ENCODE results near the gene ADM2. TPM values are rescaled to one million over a fixed set of nuclear protein-coding genes. Genes with fewer than 3 reads are reported as not detected.

ADM2 gene
- total RNA-seq, 4 donors from 2014 or later, result under 0.01 TPM; not detected in 3

DNA sequence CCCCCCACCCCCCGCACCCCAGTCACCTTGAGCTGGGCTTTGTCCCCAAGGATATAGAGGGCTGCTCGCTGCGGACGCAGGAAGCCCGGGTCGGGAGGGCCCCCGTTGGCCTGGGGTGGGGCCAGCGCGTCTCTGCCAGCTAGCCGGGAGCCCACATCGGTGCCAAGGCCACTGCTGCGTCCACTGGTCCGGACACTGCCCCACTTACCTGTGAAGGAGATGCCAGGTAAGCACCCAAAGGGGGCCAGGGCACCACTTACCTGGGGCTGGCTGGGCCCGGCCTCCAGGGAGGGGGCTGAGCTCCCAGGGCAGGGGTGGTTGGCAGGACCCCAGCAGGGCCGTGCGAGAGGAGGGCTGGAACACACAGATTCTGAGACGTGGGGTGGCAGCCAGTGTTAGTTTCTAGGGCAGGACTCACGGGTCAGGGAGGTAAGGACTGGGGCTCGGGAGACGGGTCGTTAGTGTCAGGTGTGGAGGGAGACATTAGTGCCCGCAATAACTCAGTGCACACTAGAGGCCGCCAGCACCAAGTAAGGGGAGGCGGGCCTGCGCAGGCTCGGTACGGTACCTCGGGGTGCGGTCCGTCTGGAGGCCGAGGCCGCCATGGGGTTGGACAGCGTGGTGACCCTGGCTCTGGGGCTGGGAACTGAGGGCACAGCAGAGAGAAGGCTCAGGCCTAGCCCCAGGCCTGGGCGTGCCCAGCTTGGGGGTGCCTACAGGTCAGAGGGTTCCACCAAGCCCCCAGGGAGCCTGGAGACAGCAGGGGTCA, 24.7 kb upstream of the ADM2 start:
- Histone ChIP-seq H3K27ac (replicated peaks in 1 of 4) (no peak overlapping the region), H3K4me3 (no peak overlapping the region), H3K27me3 (no peaks in the 10 kb centered on the region), H3K4me1 (no peaks in the 10 kb centered on the region), H3K9me3 (no peaks in the 10 kb centered on the region), H3K36me3 (peaks cover 76 to 92% (median 82%) of the 10 kb centered on the region in 4 donors)
- 86% methylated on average over 18 of the region's 34 CpGs for WGBS
- TF ChIP-seq, protein P1, sequence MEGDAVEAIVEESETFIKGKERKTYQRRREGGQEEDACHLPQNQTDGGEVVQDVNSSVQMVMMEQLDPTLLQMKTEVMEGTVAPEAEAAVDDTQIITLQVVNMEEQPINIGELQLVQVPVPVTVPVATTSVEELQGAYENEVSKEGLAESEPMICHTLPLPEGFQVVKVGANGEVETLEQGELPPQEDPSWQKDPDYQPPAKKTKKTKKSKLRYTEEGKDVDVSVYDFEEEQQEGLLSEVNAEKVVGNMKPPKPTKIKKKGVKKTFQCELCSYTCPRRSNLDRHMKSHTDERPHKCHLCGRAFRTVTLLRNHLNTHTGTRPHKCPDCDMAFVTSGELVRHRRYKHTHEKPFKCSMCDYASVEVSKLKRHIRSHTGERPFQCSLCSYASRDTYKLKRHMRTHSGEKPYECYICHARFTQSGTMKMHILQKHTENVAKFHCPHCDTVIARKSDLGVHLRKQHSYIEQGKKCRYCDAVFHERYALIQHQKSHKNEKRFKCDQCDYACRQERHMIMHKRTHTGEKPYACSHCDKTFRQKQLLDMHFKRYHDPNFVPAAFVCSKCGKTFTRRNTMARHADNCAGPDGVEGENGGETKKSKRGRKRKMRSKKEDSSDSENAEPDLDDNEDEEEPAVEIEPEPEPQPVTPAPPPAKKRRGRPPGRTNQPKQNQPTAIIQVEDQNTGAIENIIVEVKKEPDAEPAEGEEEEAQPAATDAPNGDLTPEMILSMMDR (IDR thresholded peaks at IDR 0.05), result no peak
- TF ChIP-seq EP300 (IDR thresholded peaks at IDR 0.05) (no peak), POLR2A (IDR thresholded peaks at IDR 0.05; ENCODE audit: low read depth) (no peak), POLR2AphosphoS5 (IDR thresholded peaks at IDR 0.05) (no peak)
- DNase-seq (ENCODE audit: extremely low spot score), result no peak
- intact Hi-C loops (cut with DNase I), result no loop called here

DNA sequence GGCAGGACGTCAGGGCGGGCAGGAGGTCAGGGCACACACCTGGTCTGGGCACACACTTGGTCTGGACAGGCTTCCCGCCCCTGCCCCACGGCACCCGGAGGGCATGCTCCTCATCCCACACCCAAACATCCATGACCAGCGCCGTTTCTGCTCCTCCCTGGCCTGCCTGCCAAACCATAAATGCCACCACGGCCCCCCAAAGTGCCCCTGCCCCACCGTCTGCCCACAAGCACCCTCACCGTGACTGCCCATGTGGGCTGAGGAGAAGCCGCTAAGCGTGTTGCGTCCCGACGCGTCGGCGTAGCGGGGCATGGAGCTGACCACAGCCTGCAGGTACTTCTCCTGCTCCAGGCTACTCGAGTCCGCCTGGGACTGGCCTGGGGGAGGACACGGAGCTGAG, 22.3 kb upstream of the ADM2 start:
- no peaks in the 10 kb centered on the region for H3K4me1 ChIP-seq
- DNase-seq (ENCODE audit: extremely low spot score), result no peak
- H3K4me3 ChIP-seq, result no peak overlapping the region
- intact Hi-C loops (cut with DNase I), result no loop called here
- no peaks in the 10 kb centered on the region for H3K27me3 ChIP-seq
- peaks cover 97 to 100% (median 99%) of the 10 kb centered on the region in 4 donors for H3K36me3 ChIP-seq
- TF ChIP-seq EP300 (IDR thresholded peaks at IDR 0.05) (no peak), POLR2AphosphoS5 (IDR thresholded peaks at IDR 0.05) (no peak), POLR2A (IDR thresholded peaks at IDR 0.05; ENCODE audit: low read depth) (no peak)
- TF ChIP-seq, protein P1 (IDR thresholded peaks at IDR 0.05), result no peak
- WGBS, result 87% methylated on average over 20 of the region's 22 CpGs
- H3K27ac ChIP-seq (replicated peaks in 1 of 4), result no peak overlapping the region
- H3K9me3 ChIP-seq, result no peaks in the 10 kb centered on the region

DNA sequence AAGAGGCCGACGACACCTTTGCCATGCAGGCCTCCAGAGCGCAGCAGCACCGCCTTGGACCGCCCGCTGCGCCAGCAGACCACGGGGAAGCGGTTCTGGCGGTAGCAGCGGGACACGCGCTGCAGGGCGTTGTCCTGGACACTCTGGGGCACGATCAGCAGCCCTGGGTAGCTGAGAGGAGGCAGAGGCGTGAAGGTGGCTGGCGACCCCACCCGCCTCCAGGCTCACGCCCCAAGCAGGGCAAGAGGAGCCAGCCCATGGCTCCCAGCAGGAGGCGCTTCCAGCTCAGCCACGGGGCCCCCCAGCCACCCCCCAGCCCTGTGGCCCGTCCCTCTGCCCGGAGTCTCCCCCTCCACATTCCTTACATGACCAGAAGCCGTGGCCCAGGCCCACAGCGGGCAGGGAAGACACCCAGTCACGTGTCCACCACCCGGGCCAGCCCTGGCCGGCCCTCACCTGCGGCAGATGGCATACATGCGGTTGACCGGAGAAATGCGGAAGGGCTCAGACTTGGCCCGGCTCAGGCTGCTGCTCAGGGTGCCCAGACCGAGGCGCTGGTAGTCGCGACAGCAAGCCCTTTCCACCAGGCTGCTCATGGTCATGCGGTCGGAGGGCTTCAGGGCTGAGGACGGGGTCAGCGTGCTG, 21.7 kb upstream of the ADM2 start:
- Histone ChIP-seq H3K27ac (replicated peaks in 1 of 4) (no peak overlapping the region), H3K36me3 (peaks cover 97 to 100% (median 99%) of the 10 kb centered on the region in 4 donors), H3K27me3 (no peaks in the 10 kb centered on the region), H3K4me1 (no peaks in the 10 kb centered on the region), H3K4me3 (no peak overlapping the region), H3K9me3 (no peaks in the 10 kb centered on the region)
- intact Hi-C loops (cut with DNase I), result no loop called here
- no peak for DNase-seq (ENCODE audit: extremely low spot score)
- 93% methylated on average over 21 of the region's 41 CpGs for WGBS
- no peak for TF ChIP-seq POLR2A (IDR thresholded peaks at IDR 0.05; ENCODE audit: low read depth)
- TF ChIP-seq, protein P1 (IDR thresholded peaks at IDR 0.05), result no peak
- TF ChIP-seq POLR2AphosphoS5 (IDR thresholded peaks at IDR 0.05), result no peak
- no peak for TF ChIP-seq EP300 (IDR thresholded peaks at IDR 0.05)

DNA sequence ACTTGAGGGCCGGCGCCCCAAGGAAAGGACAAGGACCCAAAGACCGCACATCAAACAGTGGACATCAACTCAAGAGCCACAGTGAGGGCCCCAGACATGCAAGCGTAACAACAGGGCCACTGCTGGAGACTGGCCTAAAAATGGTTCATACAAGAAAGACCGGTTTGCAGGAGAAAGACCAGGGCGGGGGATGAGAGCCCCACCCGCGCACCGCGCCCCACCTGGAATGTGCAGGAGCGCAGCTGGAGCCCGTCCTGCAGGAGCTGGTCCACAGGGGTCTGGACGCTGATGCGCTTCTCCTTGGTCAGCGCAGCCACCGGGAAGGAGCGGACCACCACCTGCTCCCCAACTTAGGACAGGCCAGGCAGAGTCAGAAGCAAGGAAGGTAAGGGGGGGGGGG, 20.4 kb upstream of the ADM2 start:
- H3K4me3 ChIP-seq, result no peak overlapping the region
- peaks cover 97 to 100% (median 99%) of the 10 kb centered on the region in 4 donors for H3K36me3 ChIP-seq
- DNase-seq (ENCODE audit: extremely low spot score), result no peak
- TF ChIP-seq POLR2AphosphoS5 (IDR thresholded peaks at IDR 0.05), result no peak
- no peak for TF ChIP-seq EP300 (IDR thresholded peaks at IDR 0.05)
- TF ChIP-seq, protein P1 (IDR thresholded peaks at IDR 0.05), result no peak
- TF ChIP-seq POLR2A (IDR thresholded peaks at IDR 0.05; ENCODE audit: low read depth), result no peak
- intact Hi-C loops (cut with DNase I), result no loop called here
- WGBS, result 94% methylated on average over 17 of the region's 17 CpGs
- H3K27ac ChIP-seq (replicated peaks in 1 of 4), result no peak overlapping the region
- no peaks in the 10 kb centered on the region for H3K9me3 ChIP-seq
- H3K27me3 ChIP-seq, result no peaks in the 10 kb centered on the region
- H3K4me1 ChIP-seq, result no peaks in the 10 kb centered on the region

Measured in esophagus muscularis mucosa (tissue), 4 donors.